BJ (cell line): Measurements from ENCODE around the gene NPC1L1. TPM values are rescaled to one million over a fixed set of nuclear protein-coding genes. Genes with fewer than 3 reads are reported as not detected.
"Not testable (repeated sequence)": the region's sequence is repeated elsewhere in the genome, so short reads cannot be mapped to it uniquely, and the experiment has no call there.

ENCODE experiments used
- CTCF ChIA-PET: fragments of 350-600 bp; formaldehyde crosslinking; extraction: SDS; loops from one replicate; lab custom pipeline; 2021; ENCODE audit warnings: antibody characterized with exemption, inconsistent platforms; lab: Yijun Ruan, JAX
- POLR2A ChIA-PET: fragments of 300-600 bp; sonication (Branson Sonifier 250); formaldehyde crosslinking; extraction: SDS; loops from one replicate; lab custom pipeline; 2021; ENCODE audit warnings: antibody characterized with exemption; lab: Charles Lee
- DNase-seq: peaks from one replicate; pipeline ENCODE4 v3.0.0-alpha.2; 2011; ENCODE audit warnings: low read depth
- H3K27me3 ChIP-seq: 2 replicates; pipeline ENCODE4 v1.6.0; 2011; ENCODE audit warnings: low read length; ENCODE audit not compliant: control insufficient read depth, insufficient read depth
- H3K36me3 ChIP-seq: 2 replicates; pipeline ENCODE4 v1.5.1; 2011; ENCODE audit warnings: low read length; ENCODE audit not compliant: control insufficient read depth, insufficient read depth
- H3K4me3 ChIP-seq: 2 replicates; pipeline ENCODE4 v1.5.1; 2011; ENCODE audit warnings: low read depth, mild to moderate bottlenecking, control low read depth, low read length
- polyA plus RNA-seq: library from polyadenylated mRNA; depleted of rRNA; stranded (reverse); fragments of >200 nt; gene quantifications from 2 replicates; pipeline ENCODE4 v1.2.3, GENCODE V29; 2011
- TF ChIP-seq, protein P1 (sequence below): IDR thresholded peaks from 2 replicates; pipeline ENCODE4 v1.5.1; 2011; ENCODE audit warnings: low read depth, mild to moderate bottlenecking, control low read depth, inconsistent platforms, low read length, moderate library complexity; ENCODE audit not compliant: insufficient read depth

Gene NPC1L1
- polyA plus RNA-seq, 1 experiment: not detected

- Histone ChIP-seq H3K27me3 (no peaks in the 10 kb centered on the region), H3K4me3 (no peak overlapping the region), H3K36me3 (peaks cover 36% of the 10 kb centered on the region)
- TF ChIP-seq, protein P1, sequence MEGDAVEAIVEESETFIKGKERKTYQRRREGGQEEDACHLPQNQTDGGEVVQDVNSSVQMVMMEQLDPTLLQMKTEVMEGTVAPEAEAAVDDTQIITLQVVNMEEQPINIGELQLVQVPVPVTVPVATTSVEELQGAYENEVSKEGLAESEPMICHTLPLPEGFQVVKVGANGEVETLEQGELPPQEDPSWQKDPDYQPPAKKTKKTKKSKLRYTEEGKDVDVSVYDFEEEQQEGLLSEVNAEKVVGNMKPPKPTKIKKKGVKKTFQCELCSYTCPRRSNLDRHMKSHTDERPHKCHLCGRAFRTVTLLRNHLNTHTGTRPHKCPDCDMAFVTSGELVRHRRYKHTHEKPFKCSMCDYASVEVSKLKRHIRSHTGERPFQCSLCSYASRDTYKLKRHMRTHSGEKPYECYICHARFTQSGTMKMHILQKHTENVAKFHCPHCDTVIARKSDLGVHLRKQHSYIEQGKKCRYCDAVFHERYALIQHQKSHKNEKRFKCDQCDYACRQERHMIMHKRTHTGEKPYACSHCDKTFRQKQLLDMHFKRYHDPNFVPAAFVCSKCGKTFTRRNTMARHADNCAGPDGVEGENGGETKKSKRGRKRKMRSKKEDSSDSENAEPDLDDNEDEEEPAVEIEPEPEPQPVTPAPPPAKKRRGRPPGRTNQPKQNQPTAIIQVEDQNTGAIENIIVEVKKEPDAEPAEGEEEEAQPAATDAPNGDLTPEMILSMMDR: peak; percentile 98
- ChIA-PET CTCF (interaction anchor here (0.6 to 7.4 kb wide), 37 partner anchors 7 to 497 kb away, joined by 3 to 62 read pairs (median 4); partner anchors contain the start of genes DDX56, NUDCD3 and TMED4), POLR2A (no interaction called here)
- no peak for DNase-seq
Measured at GRCh38 chr7:44565097-44565794, 24.1 kb upstream of the NPC1L1 start.

GRCh38 chr7:44564606-44565005, 23.5 kb upstream of the NPC1L1 start:
- CTCF ChIA-PET: interaction anchor here (0.7 to 7.4 kb wide), 27 partner anchors 8 to 496 kb away, joined by 3 to 62 read pairs (median 4); partner anchors contain the start of genes DDX56, NUDCD3 and TMED4
- TF ChIP-seq, protein P1: no peak
- no peak for DNase-seq
- H3K27me3 ChIP-seq: no peaks in the 10 kb centered on the region
- POLR2A ChIA-PET: no interaction called here
- H3K4me3 ChIP-seq: no peak overlapping the region
- H3K36me3 ChIP-seq: peaks cover 30% of the 10 kb centered on the region

DNA sequence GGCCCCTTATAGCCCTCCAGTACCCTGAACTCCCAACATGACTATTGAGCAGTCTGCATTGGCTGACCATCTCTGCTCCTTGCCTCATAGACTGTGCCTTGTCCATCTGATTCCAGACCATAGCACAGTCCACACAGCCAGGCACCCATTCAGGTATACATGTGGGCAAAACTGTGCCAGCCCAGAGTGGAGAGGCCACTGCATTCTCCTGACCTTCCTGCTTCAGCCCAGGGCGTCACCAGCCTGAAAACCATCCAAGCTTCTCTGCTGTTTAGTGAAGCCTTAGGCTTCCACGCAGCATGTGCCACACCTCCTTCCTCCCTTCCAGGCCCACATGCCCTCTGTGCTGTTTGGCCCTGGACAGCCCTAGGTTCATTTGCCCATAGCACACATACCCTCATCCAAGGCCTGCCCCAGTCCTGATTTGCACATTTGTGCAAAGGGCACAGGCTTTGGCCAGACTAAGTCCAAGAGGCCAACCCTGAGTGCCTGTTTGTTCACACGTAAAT, 22.1 kb upstream of the NPC1L1 start:
- Histone ChIP-seq H3K27me3 (no peaks in the 10 kb centered on the region), H3K36me3 (peaks cover 18% of the 10 kb centered on the region), H3K4me3 (no peak overlapping the region)
- DNase-seq: no peak
- ChIA-PET POLR2A (no interaction called here), CTCF (interaction anchor here (0.6 to 7.4 kb wide), 5 partner anchors 9 to 1691 kb away, joined by 4 to 62 read pairs (median 11); no protein-coding TSS in a partner anchor)
- TF ChIP-seq, protein P1: no peak

- POLR2A ChIA-PET, H3K27me3 ChIP-seq, DNase-seq, H3K4me3 ChIP-seq: not testable (repeated sequence)
- CTCF ChIA-PET: interaction anchor here (3.3 to 7.4 kb wide), 2 partner anchors 215 to 322 kb away, joined by 12 to 62 read pairs; no protein-coding TSS in a partner anchor
- H3K36me3 ChIP-seq: peaks cover 13% of the 10 kb centered on the region
Measured at GRCh38 chr7:44562622-44562962, 21.5 kb upstream of the NPC1L1 start.

- Histone ChIP-seq H3K27me3 (no peaks in the 10 kb centered on the region), H3K36me3 (peaks cover 12% of the 10 kb centered on the region), H3K4me3 (no peak overlapping the region)
- TF ChIP-seq, protein P1: no peak
- POLR2A ChIA-PET: no interaction called here
- no peak for DNase-seq
- CTCF ChIA-PET: interaction anchor here (3.3 to 7.4 kb wide), 2 partner anchors 214 to 321 kb away, joined by 12 to 62 read pairs; no protein-coding TSS in a partner anchor
Measured at GRCh38 chr7:44561962-44562621, 21.0 kb upstream of the NPC1L1 start.
